ENCODE measurements around the gene LIMK1.
A peak's percentile ranks its signal among the peaks of the same experiment; 100 is the strongest.
"Not testable (repeated sequence)": the region's sequence is repeated elsewhere in the genome, so short reads cannot be mapped to it uniquely, and the experiment has no call there.

Gene LIMK1

GRCh38 chr7:74126220-74126880 lies 42.7 kb downstream of the LIMK1 start:
- DNase-seq (ENCODE audit: low spot score), result no peak

- no peak for DNase-seq (ENCODE audit: low spot score)
These were observed 46.3 kb downstream of the LIMK1 start for GRCh38 chr7:74129887-74130286.

GRCh38 chr7:74130518-74130917 lies 46.9 kb downstream of the LIMK1 start:
- no peak for DNase-seq (ENCODE audit: low spot score)

DNA sequence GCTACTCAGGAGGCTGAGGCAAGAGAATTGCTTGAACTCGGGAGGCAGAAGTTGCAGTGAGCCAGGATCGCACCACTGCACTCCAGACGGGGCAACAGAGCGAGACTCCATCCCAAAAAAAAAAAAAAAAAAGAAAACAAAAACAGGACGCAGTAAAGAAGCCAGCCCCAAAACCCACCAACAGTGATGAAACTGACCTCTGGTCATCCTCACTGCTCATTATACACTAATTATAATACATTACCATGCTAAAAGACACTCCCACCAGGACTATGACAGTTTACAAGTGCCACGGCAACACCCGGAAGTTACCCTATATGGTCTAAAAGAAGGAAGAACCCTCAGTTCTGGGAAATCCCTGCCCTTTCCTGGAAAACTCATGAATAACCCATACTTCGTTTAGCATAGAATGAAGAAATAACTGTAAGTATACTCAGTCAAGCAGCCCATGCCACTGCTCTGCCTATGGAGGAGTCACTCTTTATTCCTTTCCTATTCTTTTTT lies 50.6 kb downstream of the LIMK1 start:
- DNase-seq (ENCODE audit: low spot score), result peak; percentile 37

DNA sequence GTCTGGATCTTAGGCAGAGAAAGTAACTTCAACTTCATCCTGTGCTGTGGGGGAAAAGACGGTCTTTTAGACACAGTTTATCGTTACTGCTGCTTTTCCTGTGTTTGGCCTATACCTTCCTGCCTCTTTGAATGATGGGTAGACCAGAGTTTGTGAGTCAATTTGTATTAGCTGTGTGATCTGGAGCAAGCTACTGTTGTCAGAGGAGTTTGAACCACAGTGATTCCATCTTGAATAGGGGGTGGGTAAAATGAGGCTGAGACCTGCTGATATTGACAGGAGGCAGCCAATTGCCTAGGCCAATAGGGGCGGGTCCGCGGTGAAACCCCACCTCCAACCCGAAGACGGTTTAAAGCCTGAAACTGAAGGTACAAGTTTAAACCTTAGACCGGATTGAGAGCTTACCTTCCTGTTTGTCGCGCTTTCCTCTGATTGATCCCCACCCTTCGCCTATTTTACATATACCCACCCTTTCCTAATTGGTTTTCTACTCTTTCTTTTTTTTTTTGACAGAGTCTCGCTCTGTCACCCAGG lies 54.8 kb downstream of the LIMK1 start:
- no peak for DNase-seq (ENCODE audit: low spot score)

DNA sequence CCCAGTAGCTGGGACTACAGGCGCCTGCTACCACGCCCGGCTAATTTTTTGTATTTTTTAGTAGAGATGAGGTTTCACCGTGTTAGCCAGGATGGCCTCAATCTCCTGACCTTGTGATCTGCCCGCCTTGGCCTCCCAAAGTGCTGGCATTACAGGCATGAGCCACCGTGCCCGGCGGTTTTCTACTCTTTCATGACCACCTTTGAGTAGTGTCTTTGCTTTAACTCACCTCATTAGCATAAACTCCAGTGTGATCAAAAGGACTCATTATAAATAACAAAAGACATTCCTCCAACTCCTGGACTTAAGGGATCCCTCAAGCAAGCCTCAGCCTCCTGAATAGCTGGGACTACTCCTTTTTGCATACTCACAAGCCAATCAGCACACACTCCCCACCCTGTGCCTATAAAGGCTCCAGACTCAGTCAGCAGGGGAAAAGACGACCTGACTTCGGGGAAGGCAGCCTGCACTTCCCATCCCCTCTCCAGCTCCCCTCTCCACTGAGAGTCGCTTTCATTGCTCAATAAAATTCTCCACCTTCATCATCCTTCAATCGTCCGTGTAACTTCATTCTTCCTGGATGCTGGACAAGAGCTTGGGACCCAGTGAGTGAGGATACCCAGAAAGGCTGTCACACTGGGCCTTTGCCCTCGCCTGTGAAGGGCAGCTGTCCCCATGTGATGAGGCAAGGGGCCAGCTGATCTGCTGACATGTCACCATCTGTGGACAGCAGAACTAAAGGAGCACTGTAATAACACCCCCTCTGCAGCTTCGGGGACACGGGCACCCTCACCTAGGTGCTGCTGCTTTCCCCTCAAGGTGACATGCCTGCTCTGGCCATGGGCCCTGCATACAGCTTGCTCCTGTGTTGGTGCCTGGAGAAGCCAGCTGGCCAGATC lies 55.6 kb downstream of the LIMK1 start:
- no peak for DNase-seq (ENCODE audit: low spot score)

- no peak for DNase-seq (ENCODE audit: low spot score)
These were observed 58.1 kb downstream of the LIMK1 start for GRCh38 chr7:74141705-74142104.

DNA sequence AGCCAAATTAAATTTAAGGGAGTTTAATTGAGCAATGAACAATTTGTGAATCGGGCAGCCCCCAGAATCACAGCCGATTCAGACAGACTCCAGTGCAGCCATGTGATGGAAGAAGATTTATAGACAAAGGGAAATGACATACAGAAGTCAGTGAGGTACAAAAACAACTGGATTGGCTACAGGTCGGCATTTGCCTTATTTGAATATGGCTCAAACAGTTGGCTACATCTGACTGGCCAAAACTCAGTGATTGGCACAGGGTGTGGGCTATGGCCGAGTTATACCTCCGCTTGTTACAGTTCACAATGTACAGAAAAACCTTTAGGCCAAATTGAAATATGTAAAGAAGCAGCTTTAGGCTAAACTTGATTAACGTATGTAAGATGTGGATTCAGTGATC lies 59.8 kb downstream of the LIMK1 start:
- no peak for DNase-seq (ENCODE audit: low spot score)

DNA sequence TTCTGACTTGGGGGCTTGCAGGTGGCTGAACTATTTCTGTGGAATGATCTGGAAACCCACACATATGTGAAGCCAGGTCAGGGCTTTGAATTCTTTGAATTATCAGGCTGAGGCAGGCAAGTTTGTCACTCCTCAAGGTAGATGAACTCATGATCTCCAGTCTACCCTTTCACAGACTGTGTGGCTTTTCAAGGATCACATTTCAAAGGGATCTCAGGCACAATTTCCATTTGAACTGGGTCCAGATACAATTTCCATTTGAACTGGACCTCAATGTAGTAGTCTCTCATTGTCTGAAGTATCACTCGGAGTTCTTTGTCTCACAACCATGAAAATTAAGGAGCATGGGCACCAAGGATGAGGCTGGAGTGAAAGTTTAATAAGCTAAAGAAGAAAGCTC lies 64.9 kb downstream of the LIMK1 start:
- DNase-seq (ENCODE audit: low spot score), result no peak

- no peak for DNase-seq (ENCODE audit: low spot score)
These were observed 65.5 kb downstream of the LIMK1 start for GRCh38 chr7:74149071-74149470.

GRCh38 chr7:74149603-74150002 lies 66.0 kb downstream of the LIMK1 start:
- DNase-seq (ENCODE audit: low spot score), result no peak

- DNase-seq (ENCODE audit: low spot score), result no peak
These were observed 70.1 kb downstream of the LIMK1 start for GRCh38 chr7:74153736-74154135.

DNA sequence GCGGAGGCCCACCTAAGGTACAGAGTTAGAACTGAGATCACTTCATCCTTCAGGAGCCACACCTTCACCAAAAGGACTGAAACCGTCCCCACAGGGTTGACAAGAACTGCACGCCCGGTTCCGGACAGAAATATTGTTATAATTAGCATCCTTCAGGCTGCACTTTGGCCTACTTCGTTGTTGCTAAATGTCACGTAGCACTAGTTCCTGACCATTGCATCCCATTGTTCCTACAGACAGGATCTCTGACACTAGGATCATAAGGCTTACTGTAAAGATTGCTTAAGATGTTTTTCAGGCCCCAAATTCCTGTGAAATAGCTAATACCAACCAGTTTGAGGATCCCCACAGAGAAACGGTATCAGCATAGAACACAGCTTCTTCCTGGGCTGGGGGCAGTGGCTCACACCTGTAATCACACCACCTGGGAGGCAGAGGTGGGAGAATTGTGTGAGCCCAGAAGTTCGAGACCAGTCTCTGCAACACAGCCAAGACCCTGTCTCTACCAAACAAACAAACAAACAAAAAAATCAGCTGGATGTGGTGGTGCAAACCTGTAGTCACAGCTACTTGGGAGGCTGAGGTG lies 72.3 kb downstream of the LIMK1 start:
- DNase-seq (ENCODE audit: low spot score), result no peak

DNA sequence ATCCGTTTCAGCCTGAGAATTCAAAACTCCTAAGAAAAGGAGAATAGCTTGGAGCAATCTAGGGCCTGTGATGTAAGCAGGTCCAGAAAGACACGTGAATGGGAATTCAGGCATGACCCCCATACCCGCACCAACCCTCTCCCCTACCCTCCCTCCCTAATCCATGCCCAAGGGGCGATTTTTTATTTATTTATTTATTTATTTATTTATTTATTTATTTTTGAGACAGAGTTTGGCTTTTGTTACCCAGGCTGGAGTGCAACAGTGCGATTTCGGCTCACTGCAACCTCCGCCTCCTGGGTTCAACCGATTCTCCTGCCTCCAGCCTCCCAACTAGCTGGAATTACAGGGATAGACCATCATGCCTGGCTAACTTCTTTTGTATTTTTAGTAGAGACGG lies 74.0 kb downstream of the LIMK1 start:
- DNase-seq (ENCODE audit: low spot score), result no peak

- no peak for DNase-seq (ENCODE audit: low spot score)
These were observed 81.4 kb downstream of the LIMK1 start for GRCh38 chr7:74164985-74165456.

DNA sequence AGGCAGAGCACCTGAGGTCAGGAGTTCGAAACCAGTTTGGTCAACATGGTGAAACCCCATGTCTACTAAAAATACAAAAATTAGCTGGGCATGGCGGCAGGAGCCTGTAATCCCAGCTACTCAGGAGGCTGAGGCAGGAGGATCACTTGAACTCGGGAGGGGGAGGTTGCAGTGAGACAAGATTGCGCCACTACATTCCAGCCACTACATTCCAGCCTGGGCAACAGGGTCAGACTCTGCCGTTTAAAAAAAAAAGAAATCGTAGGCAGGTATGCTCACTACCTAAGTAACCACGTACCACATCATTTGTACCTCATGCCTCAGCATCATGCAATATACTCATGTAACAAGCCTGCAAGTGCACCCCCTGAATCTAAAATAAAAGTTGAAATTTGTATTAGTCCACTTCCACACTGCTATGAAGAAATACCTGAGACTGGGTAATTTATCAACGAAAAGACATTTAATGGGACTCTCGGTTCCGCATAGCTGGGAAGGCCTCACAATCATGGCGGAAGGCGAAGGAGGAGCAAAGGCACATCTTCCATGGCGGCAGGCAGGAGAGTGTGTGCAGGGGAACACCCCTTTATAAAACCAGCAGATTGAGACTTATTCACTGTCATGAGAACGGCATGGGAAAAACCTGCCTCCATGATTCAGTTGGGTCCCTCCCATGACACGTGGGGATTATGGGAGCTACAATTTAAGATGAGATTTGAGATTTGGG lies 82.4 kb downstream of the LIMK1 start:
- DNase-seq (ENCODE audit: low spot score), result no peak

DNA sequence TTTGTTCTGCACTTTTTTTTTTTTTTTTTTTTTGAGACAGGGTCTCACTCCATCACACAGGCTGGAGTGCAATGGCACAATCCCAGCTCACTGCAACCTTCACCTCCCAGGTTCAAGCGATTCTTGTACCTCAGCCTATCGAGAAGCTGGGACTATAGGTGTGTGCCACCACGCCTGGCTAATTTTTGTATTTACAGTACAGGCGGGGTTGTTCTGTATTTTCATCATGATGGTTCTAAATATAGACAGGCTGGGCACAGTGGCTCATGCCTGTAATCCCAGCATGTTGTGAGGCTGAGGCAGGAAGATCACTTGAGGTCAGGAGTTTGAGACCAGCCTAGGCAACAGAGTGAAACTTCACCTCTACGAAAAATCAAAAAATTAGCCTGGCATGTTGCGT lies 83.7 kb downstream of the LIMK1 start:
- DNase-seq (ENCODE audit: low spot score), result not testable (repeated sequence)
